Kidney (tissue), 14 donors: ENCODE results near the gene COL4A4. TPM values are rescaled to one million over a fixed set of nuclear protein-coding genes. Genes with fewer than 3 reads are reported as not detected.
A peak's percentile ranks its signal among the peaks of the same experiment; 100 is the strongest.

Experiments used
- DNase-seq, 5 donors: peaks; one replicate each; pipeline ENCODE4 v3.0.0-alpha.2; 2013 to 2020
- FAIRE-seq: peaks from 2 replicates; lab custom pipeline; 2012; peaks lifted over from hg19 to GRCh38; lab: Jason Lieb, UNC
- H3K27ac ChIP-seq, 2 donors: one replicate each; pipeline ENCODE4 v1.7.0; 2013; ENCODE audit warnings: low read depth in 2 of 2, low read length in 2 of 2, inconsistent platforms in 1 of 2
- H3K27me3 ChIP-seq: one replicate; pipeline ENCODE4 v1.7.1; 2013; ENCODE audit warnings: low read length, inconsistent platforms; ENCODE audit not compliant: control insufficient read depth, insufficient read depth
- H3K36me3 ChIP-seq, 3 donors: one replicate each; pipeline versions ENCODE4 v1.7.0 to v1.7.1; 2013; ENCODE audit warnings: low read length in 3 of 3, control low read depth in 1 of 3, inconsistent platforms in 1 of 3; ENCODE audit not compliant: insufficient read depth in 3 of 3, control insufficient read depth in 2 of 3
- H3K4me1 ChIP-seq, 3 donors: one replicate each; pipeline versions ENCODE4 v1.7.0 to v1.7.1; 2013; ENCODE audit warnings: low read length in 3 of 3, inconsistent platforms in 1 of 3, low read depth in 1 of 3; ENCODE audit not compliant: control insufficient read depth in 2 of 3, insufficient read depth in 2 of 3
- H3K4me3 ChIP-seq, 3 donors: one replicate each; pipeline versions ENCODE4 v1.7.0 to v1.8.1; 2013; ENCODE audit warnings: low read length in 3 of 3, control low read depth in 1 of 3, inconsistent platforms in 1 of 3
- H3K9ac ChIP-seq, 3 donors: one replicate each; pipeline versions ENCODE4 v1.7.0 to v1.7.1; 2013; ENCODE audit warnings: low read length in 3 of 3, control low read depth in 1 of 3, inconsistent platforms in 1 of 3
- H3K9me3 ChIP-seq, 3 donors: one replicate each; pipeline versions ENCODE4 v1.7.0 to v1.7.1; 2013; ENCODE audit warnings: low read length in 3 of 3, control low read depth in 1 of 3, inconsistent platforms in 1 of 3; ENCODE audit not compliant: control insufficient read depth in 2 of 3, insufficient read depth in 1 of 3
- CTCF ChIP-seq: IDR thresholded peaks from 3 replicates; pipeline ENCODE4 v1.5.1; 2012; ENCODE audit warnings: mild to moderate bottlenecking, moderate library complexity, borderline replicate concordance; ENCODE audit not compliant: insufficient read depth; ENCODE audit errors: extremely low read depth
- intact Hi-C: fragments of 100-400 bp; cut with DNase I; formaldehyde crosslinking; loops from one replicate; pipeline ENCODE4 v1.11.1; 2022
- polyA plus RNA-seq: library from polyadenylated mRNA; stranded (reverse); fragments of 350-450 nt; fragmentation: Illumina TruSeq; extraction: RNeasy Lipid Tissue Mini Kit (QIAGEN cat#74804); gene quantifications from one replicate; pipeline ENCODE4 v1.2.3, GENCODE V29; 2014; ENCODE audit warnings: low read depth, low replicate concordance; ENCODE audit not compliant: insufficient read depth
- total RNA-seq: library from RNA; stranded (reverse); fragmentation: NEBNext Ultra II Directional; extraction: Animal tissue kit (Norgen Biotek cat#: 25700); gene quantifications from one replicate; pipeline ENCODE4 v1.2.1, GENCODE V29; 2021
- donor health status: control.
- donor health status: control.
- donor health status: control.
- donor health status: control.
- donor health status: control.
- donor health status: DM: yes; HTN: yes; CAD: no.
- donor health status: Normal renal cell carcinoma (clear cell type).

Gene COL4A4
- total and polyA plus RNA-seq, 2 donors from 2014 or later: 7.2 to 53.3 TPM

DNA sequence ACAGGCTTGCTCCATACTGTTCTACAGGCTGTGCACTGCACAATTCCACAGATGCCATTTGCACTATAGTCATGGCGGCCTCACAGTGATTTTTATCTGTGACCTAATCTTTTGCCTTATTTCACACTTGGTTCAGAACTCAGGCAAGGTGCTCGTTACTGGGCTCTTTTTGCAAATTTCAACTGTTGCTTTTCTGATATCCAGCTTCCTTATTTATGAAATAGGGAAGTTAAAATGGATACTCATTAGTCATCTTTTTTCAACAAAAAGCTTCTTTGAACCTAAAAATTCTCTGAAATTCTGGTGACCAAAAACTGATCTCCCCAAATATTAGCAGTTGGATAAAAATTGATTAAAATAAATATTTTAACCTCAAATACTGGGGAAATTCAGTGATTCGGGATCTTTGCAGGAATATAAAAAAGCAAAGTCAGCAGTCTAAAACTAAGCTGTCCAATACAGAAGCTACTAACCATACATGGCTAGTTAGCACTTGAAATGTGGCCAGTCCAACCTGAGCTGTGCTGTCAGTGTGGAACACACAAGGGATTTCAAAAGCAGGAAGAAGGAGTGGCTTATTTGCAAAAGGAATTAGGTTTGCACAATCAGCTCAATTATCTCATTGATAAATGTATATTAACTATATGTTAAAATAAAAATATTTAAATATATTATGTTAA lies 134.4 kb downstream of the COL4A4 start:
- intact Hi-C loops: no loop called here
- Histone ChIP-seq H3K9me3 (no peaks in the 10 kb centered on the region), H3K27ac (no peak overlapping the region), H3K4me1 (no peaks in the 10 kb centered on the region), H3K9ac (no peak overlapping the region), H3K4me3 (no peak overlapping the region), H3K36me3 (peaks cover 0 to 28% (median 3%) of the 10 kb centered on the region in 3 donors), H3K27me3 (no peaks in the 10 kb centered on the region)
- FAIRE-seq: no peak
- no peak for TF ChIP-seq CTCF
- no peak for DNase-seq

DNA sequence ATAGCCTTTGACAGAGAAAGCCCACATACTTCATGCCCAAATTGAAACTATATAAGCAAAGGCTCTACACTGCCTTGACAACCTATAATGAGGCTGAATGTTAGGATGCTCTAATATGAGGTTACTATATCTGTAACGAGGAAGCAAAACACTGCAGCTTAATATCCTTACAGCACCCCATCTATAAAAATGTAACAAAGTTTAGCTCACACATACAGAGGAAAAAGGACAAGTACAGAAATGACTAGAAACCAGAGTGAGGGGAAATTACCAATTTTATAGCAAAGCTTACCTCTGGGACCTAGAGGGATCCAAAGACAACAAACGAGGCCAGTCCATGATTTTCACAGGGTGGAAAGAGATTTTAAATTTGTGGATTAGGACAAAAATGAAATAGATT lies 138.5 kb downstream of the COL4A4 start:
- no peak overlapping the region for H3K27ac ChIP-seq
- no peak overlapping the region for H3K4me3 ChIP-seq
- no peak for DNase-seq
- intact Hi-C loops: no loop called here
- H3K9ac ChIP-seq: no peak overlapping the region
- no peaks in the 10 kb centered on the region for H3K9me3 ChIP-seq
- no peak for TF ChIP-seq CTCF
- peaks cover 0 to 17% (median 6%) of the 10 kb centered on the region in 3 donors for H3K36me3 ChIP-seq
- no peak for FAIRE-seq
- H3K27me3 ChIP-seq: no peaks in the 10 kb centered on the region
- no peaks in the 10 kb centered on the region for H3K4me1 ChIP-seq

DNA sequence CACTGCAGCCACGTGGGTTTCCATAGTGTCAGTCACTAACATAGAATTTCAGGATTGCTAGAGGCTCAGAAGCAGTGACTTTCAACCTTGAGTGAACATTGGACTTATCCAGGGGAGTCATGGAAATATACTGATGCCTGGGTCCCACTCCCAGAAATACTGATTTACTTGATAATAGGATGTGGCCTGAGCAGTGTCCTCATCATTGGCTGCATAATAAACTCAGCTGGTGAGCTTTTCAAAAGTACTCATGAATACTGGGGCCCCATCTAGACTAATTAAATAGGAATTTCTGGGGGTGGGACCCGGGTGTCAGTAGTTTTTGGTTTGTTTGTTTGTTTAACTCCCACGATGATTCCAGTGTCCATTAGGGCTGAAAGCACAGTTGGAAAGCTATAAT lies 141.4 kb downstream of the COL4A4 start:
- Histone ChIP-seq H3K9me3 (no peaks in the 10 kb centered on the region), H3K4me1 (no peaks in the 10 kb centered on the region), H3K36me3 (peaks cover 0 to 21% (median 8%) of the 10 kb centered on the region in 3 donors), H3K27ac (no peak overlapping the region), H3K9ac (no peak overlapping the region), H3K27me3 (no peaks in the 10 kb centered on the region), H3K4me3 (no peak overlapping the region)
- FAIRE-seq (no peak), DNase-seq (peak in 1 of 5 donors; percentile 37)
- TF ChIP-seq CTCF: no peak
- intact Hi-C loops: no loop called here
